ENCODE data around the gene ST7.

ST7 gene

GRCh38 chr7:117019287-117019686 lies 66.0 kb downstream of the ST7 start:
- no peak for DNase-seq (ENCODE audit: low read depth)
- TF ChIP-seq, protein P1, sequence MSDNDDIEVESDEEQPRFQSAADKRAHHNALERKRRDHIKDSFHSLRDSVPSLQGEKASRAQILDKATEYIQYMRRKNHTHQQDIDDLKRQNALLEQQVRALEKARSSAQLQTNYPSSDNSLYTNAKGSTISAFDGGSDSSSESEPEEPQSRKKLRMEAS (IDR thresholded peaks at IDR 0.05; ENCODE audit: low read depth, low read length): no peak
- no peak for TF ChIP-seq POLR2A (IDR thresholded peaks at IDR 0.05; ENCODE audit: extremely low read depth, insufficient read length)
- no peak overlapping the region for H3K4me3 ChIP-seq (ENCODE audit: low read depth, low read length)

- DNase-seq (ENCODE audit: low read depth): no peak
- TF ChIP-seq POLR2A (IDR thresholded peaks at IDR 0.05; ENCODE audit: extremely low read depth, insufficient read length): no peak
- no peak for TF ChIP-seq MYC (IDR thresholded peaks at IDR 0.05; ENCODE audit: low read depth, low read length)
- no peak for TF ChIP-seq CTCF (IDR thresholded peaks at IDR 0.05; ENCODE audit: low read depth, low read length)
- TF ChIP-seq, protein P1 (IDR thresholded peaks at IDR 0.05; ENCODE audit: low read depth, low read length): no peak
- H3K4me3 ChIP-seq (ENCODE audit: low read depth, low read length): no peak overlapping the region
These were observed 66.7 kb downstream of the ST7 start for GRCh38 chr7:117019786-117020590.

- no peak for TF ChIP-seq POLR2A (IDR thresholded peaks at IDR 0.05; ENCODE audit: extremely low read depth, insufficient read length)
- TF ChIP-seq, protein P1 (IDR thresholded peaks at IDR 0.05; ENCODE audit: low read depth, low read length): no peak
- no peak for TF ChIP-seq CTCF (IDR thresholded peaks at IDR 0.05; ENCODE audit: low read depth, low read length)
- TF ChIP-seq MYC (IDR thresholded peaks at IDR 0.05; ENCODE audit: low read depth, low read length): no peak
- no peak overlapping the region for H3K4me3 ChIP-seq (ENCODE audit: low read depth, low read length)
- no peak for DNase-seq (ENCODE audit: low read depth)
These were observed 67.3 kb downstream of the ST7 start for GRCh38 chr7:117020591-117020973.

DNA sequence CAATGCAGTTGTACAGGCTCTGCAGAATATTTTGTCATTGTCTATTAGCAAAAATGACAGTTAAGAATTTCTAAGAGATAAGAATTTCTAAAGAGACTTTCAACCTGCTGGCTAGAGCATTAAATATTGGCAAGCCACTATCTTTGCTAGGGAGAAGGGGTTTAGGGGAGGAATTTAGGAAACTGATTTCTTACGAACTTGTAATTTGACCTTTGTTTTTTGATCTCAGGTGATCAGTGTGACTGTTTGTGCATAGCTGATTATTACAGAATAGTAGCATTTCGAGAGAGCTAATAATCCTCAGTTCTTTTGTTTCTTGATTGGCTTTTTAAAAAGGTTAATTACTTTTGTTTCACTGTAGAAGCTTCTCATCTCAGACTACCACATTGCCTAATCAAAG lies 68.1 kb downstream of the ST7 start:
- no peak for TF ChIP-seq MYC (IDR thresholded peaks at IDR 0.05; ENCODE audit: low read depth, low read length)
- TF ChIP-seq, protein P1 (IDR thresholded peaks at IDR 0.05; ENCODE audit: low read depth, low read length): no peak
- TF ChIP-seq POLR2A (IDR thresholded peaks at IDR 0.05; ENCODE audit: extremely low read depth, insufficient read length): no peak
- no peak for TF ChIP-seq CTCF (IDR thresholded peaks at IDR 0.05; ENCODE audit: low read depth, low read length)
- no peak for DNase-seq (ENCODE audit: low read depth)
- no peak overlapping the region for H3K4me3 ChIP-seq (ENCODE audit: low read depth, low read length)

DNA sequence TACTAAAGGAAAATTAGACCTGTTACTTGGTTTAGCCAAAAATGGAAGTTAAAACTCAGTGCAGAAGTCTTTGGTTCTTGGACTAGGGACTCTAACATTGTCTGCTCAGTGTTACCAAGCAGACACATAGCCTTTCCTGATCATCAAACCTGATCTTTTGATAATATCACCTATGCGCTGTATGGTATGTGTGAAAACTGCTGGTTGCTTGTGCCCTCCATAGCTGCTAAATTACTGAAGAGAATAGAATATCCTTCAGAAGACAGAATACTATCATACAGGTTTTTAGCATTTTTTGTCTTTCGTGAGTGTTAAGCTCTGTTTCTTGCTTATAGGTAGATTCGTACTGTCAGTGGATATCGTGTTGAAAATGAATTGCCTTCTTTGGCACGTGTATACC lies 68.7 kb downstream of the ST7 start:
- no peak for DNase-seq (ENCODE audit: low read depth)
- no peak overlapping the region for H3K4me3 ChIP-seq (ENCODE audit: low read depth, low read length)
- TF ChIP-seq POLR2A (IDR thresholded peaks at IDR 0.05; ENCODE audit: extremely low read depth, insufficient read length) (no peak), CTCF (IDR thresholded peaks at IDR 0.05; ENCODE audit: low read depth, low read length) (no peak), MYC (IDR thresholded peaks at IDR 0.05; ENCODE audit: low read depth, low read length) (no peak)
- TF ChIP-seq, protein P1 (IDR thresholded peaks at IDR 0.05; ENCODE audit: low read depth, low read length): no peak

DNA sequence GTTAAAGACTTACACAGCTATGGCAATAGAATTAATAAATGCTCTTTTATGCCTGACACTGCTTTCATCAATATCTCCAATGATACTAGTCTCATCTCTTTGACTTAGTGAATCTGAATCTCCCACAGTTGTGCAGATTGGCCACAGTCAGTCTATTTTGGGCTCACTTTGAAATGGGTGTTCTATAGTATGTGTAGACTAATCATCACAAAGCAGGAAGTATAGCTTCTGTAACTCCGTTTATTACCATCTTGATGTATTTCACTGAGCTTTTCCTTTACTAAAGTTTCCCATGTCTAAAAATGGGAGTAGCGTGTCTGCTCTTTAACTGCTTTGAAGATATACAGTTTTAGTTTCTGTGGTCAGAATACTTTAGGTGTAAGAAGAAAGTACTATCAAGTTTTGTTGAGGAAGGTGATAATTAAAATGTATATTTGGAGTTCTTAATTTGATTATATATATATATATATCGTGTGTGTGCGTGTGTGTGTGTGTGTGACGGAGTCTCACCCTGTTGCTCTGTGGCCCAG lies 70.1 kb downstream of the ST7 start:
- TF ChIP-seq CTCF (IDR thresholded peaks at IDR 0.05; ENCODE audit: low read depth, low read length) (no peak), POLR2A (IDR thresholded peaks at IDR 0.05; ENCODE audit: extremely low read depth, insufficient read length) (no peak), MYC (IDR thresholded peaks at IDR 0.05; ENCODE audit: low read depth, low read length) (no peak)
- TF ChIP-seq, protein P1 (IDR thresholded peaks at IDR 0.05; ENCODE audit: low read depth, low read length): no peak
- no peak for DNase-seq (ENCODE audit: low read depth)
- H3K4me3 ChIP-seq (ENCODE audit: low read depth, low read length): no peak overlapping the region
